ENCODE data around the gene LSMEM2. TPM values are rescaled to one million over a fixed set of nuclear protein-coding genes. Genes with fewer than 3 reads are reported as not detected.

LSMEM2 gene
- total and polyA plus RNA-seq, 9 of the 15 experiments (the other 6 are each of a cell fraction or from before 2014, with no cell fraction given), result not detected

GRCh38 chr3:50337175-50337861 lies 58.4 kb downstream of the LSMEM2 start (continued):
- 0 out of 2 replicates have a peak, but pooled peaks have one; percentile 18 for TF ChIP-seq HBP1 (CRISPR knock-in tag; IDR thresholded peaks at IDR 0.05)
- no peak for TF ChIP-seq MAFG (tag; conservative IDR thresholded peaks at IDR 0.05)
- TF ChIP-seq BHLHE40 (IDR thresholded peaks at IDR 0.05; ENCODE audit: low read length), result peak; percentile 98
- peak; percentile 74 to 89 for TF ChIP-seq E2F6 (IDR thresholded peaks at IDR 0.05; ENCODE audit: borderline replicate concordance in 1 of 2, extremely low read depth in 1 of 2, insufficient read depth in 1 of 2, insufficient read length in 1 of 2, low read depth in 1 of 2, low read length in 1 of 2, poor library complexity in 1 of 2, severe bottlenecking in 1 of 2)
- TF ChIP-seq MLLT1 (IDR thresholded peaks at IDR 0.05), result peak in 1 of 2 experiments; percentile 45; a peak in 1 of 4 replicates
- 0 out of 2 replicates have a peak, but pooled peaks have one; percentile 23 for TF ChIP-seq ZNF830 (CRISPR knock-in tag; IDR thresholded peaks at IDR 0.05)
- no peak for TF ChIP-seq ATF1 (CRISPR knock-in tag; IDR thresholded peaks at IDR 0.05)
- peak; percentile 84 for TF ChIP-seq ATF1 (tag; IDR thresholded peaks at IDR 0.05)
- peak; percentile 64 for TF ChIP-seq SP1 (CRISPR knock-in tag; IDR thresholded peaks at IDR 0.05)
- peak in 1 of 2 experiments; percentile 86; a peak in 2 of 4 replicates for TF ChIP-seq HDAC1 (IDR thresholded peaks at IDR 0.05)
- TF ChIP-seq POLR2AphosphoS2 (IDR thresholded peaks at IDR 0.05; ENCODE audit: low read length), result peak; percentile 70; the same call in 1 of the 2 replicates
- peak; percentile 51; the same call in 1 of the 2 replicates for TF ChIP-seq THAP12 (CRISPR knock-in tag; IDR thresholded peaks at IDR 0.05)
- no peak for TF ChIP-seq POLR3A (IDR thresholded peaks at IDR 0.05; ENCODE audit: borderline replicate concordance, extremely low read depth, insufficient read depth, insufficient read length)
- peak; percentile 72 for TF ChIP-seq POLR2B (IDR thresholded peaks at IDR 0.05; ENCODE audit: low read depth, partially characterized antibody)
- no peak for TF ChIP-seq TAF7 (tag; IDR thresholded peaks at IDR 0.05)
- TF ChIP-seq TAF9B (IDR thresholded peaks at IDR 0.05; ENCODE audit: partially characterized antibody), result peak; percentile 27
- no peak for TF ChIP-seq NR0B1 (IDR thresholded peaks at IDR 0.05; ENCODE audit: partially characterized antibody)
- TF ChIP-seq SMAD2 (IDR thresholded peaks at IDR 0.05; ENCODE audit: low read depth, low read length), result no peak
- TF ChIP-seq HMG20B (CRISPR knock-in tag; IDR thresholded peaks at IDR 0.05), result no peak
- TF ChIP-seq TEAD2 (tag; IDR thresholded peaks at IDR 0.05), result no peak
